IMR-90 (cell line): ENCODE results near the gene DKK3. TPM values are rescaled to one million over a fixed set of nuclear protein-coding genes. Genes with fewer than 3 reads are reported as not detected.
A peak's percentile ranks its signal among the peaks of the same experiment; 100 is the strongest.

Experiments
- ATAC-seq: fragments of 200-7000 bp; cut with Tn5 transposase; 2 replicates; pipeline ENCODE4 v1.9.1; 2020; ENCODE audit warnings: low read depth, mild to moderate bottlenecking, moderate library complexity
- BruUV-seq: library from RNA; stranded (reverse); fragments of 400-500 nt; replicated peaks from 2 replicates; lab custom pipeline; 2021; lab: Mats Ljungman, UMichigan
- CTCF ChIA-PET: fragments of 300-600 bp; formaldehyde crosslinking; extraction: SDS; loops from one replicate; lab custom pipeline; 2021; ENCODE audit warnings: antibody characterized with exemption; lab: Yijun Ruan, JAX
- POLR2A ChIA-PET: fragments of 300-600 bp; sonication (Branson Sonifier 250); formaldehyde crosslinking; loops from one replicate; lab custom pipeline; 2022; ENCODE audit warnings: antibody characterized with exemption; ENCODE audit not compliant: unreplicated experiment; lab: Charles Lee
- DNase-seq: peaks from one replicate; pipeline ENCODE4 v3.0.0; 2013
- H2AFZ ChIP-seq: replicated peaks from 2 replicates; pipeline ENCODE3; 2013; ENCODE audit warnings: low read length, mild to moderate bottlenecking; ENCODE audit not compliant: poor library complexity
- H2AK5ac ChIP-seq: 2 replicates; pipeline ENCODE4 v1.6.1; 2013; ENCODE audit warnings: low read depth, low read length, inconsistent platforms
- H2AK9ac ChIP-seq: replicated peaks from 2 replicates; pipeline ENCODE3; 2013; ENCODE audit warnings: mild to moderate bottlenecking, low read depth, low read length, moderate library complexity; ENCODE audit not compliant: poor library complexity
- H2BK120ac ChIP-seq: 2 replicates; pipeline ENCODE4 v1.6.1; 2013; ENCODE audit warnings: low read depth, low read length, inconsistent platforms
- H2BK15ac ChIP-seq: 3 replicates; pipeline ENCODE4 v1.6.1; 2013; ENCODE audit warnings: low read depth, low read length, inconsistent platforms
- H2BK20ac ChIP-seq: 2 replicates; pipeline ENCODE4 v1.6.1; 2013; ENCODE audit warnings: low read depth, mild to moderate bottlenecking, inconsistent platforms, low read length, moderate library complexity
- H2BK5ac ChIP-seq: 2 replicates; pipeline ENCODE4 v1.6.1; 2013; ENCODE audit warnings: mild to moderate bottlenecking, low read depth, low read length, inconsistent platforms; ENCODE audit not compliant: poor library complexity, severe bottlenecking
- H3K14ac ChIP-seq: replicated peaks from 2 replicates; pipeline ENCODE4 v1.6.1; 2013; ENCODE audit warnings: low read depth, low read length, inconsistent platforms
- H3K18ac ChIP-seq: 2 replicates; pipeline ENCODE4 v1.6.1; 2013; ENCODE audit warnings: low read depth, low read length, control low read depth
- H3K23ac ChIP-seq: 2 replicates; pipeline ENCODE4 v1.6.1; 2013; ENCODE audit warnings: low read depth, low read length, inconsistent platforms
- H3K27ac ChIP-seq: 2 replicates; pipeline ENCODE4 v1.5.1; 2013; ENCODE audit warnings: mild to moderate bottlenecking, control low read depth, low read length; ENCODE audit not compliant: insufficient read depth
- H3K27me3 ChIP-seq: 2 replicates; pipeline ENCODE4 v1.6.1; 2013; ENCODE audit warnings: low read length; ENCODE audit not compliant: control insufficient read depth, insufficient read depth
- H3K36me3 ChIP-seq: 2 replicates; pipeline ENCODE4 v1.6.1; 2013; ENCODE audit warnings: low read length, mixed read lengths; ENCODE audit not compliant: control insufficient read depth, insufficient read depth
- H3K4ac ChIP-seq: 2 replicates; pipeline ENCODE4 v1.6.1; 2013; ENCODE audit warnings: low read depth, low read length, inconsistent platforms
- H3K4me1 ChIP-seq: 2 replicates; pipeline ENCODE4 v1.6.1; 2013; ENCODE audit warnings: low read length, mixed read lengths; ENCODE audit not compliant: control insufficient read depth, insufficient read depth
- H3K4me2 ChIP-seq: 2 replicates; pipeline ENCODE4 v1.6.1; 2013; ENCODE audit warnings: low read depth, mild to moderate bottlenecking, control low read depth, low read length, moderate library complexity
- H3K4me3 ChIP-seq: 2 replicates; pipeline ENCODE4 v1.5.1; 2013; ENCODE audit warnings: low read depth, mild to moderate bottlenecking, control low read depth, low read length, moderate library complexity; ENCODE audit not compliant: insufficient read depth
- H3K56ac ChIP-seq: 2 replicates; pipeline ENCODE4 v1.6.1; 2013; ENCODE audit warnings: low read length, inconsistent platforms; ENCODE audit not compliant: insufficient read depth; ENCODE audit errors: extremely low read depth
- H3K79me1 ChIP-seq, 2 experiments: 2 replicates each; pipeline ENCODE4 v1.6.1; 2013; ENCODE audit warnings: low read length in 2 of 2, inconsistent platforms in 1 of 2, low read depth in 1 of 2
- H3K9ac ChIP-seq: 2 replicates; pipeline ENCODE4 v1.6.1; 2013; ENCODE audit warnings: low read depth, low read length, control low read depth
- H3K9me1 ChIP-seq: 2 replicates; pipeline ENCODE4 v1.6.1; 2013; ENCODE audit warnings: low read length, inconsistent platforms; ENCODE audit not compliant: insufficient read depth
- H3K9me3 ChIP-seq: 2 replicates; pipeline ENCODE4 v1.6.1; 2013; ENCODE audit warnings: low read length; ENCODE audit not compliant: control insufficient read depth, insufficient read depth
- H4K20me1 ChIP-seq: 2 replicates; pipeline ENCODE4 v1.6.1; 2013; ENCODE audit warnings: low read length, inconsistent platforms; ENCODE audit not compliant: insufficient read depth
- H4K5ac ChIP-seq: 2 replicates; pipeline ENCODE4 v1.6.1; 2013; ENCODE audit warnings: mild to moderate bottlenecking, low read depth, low read length, control low read depth
- H4K8ac ChIP-seq, 2 experiments: 2 replicates each; pipeline ENCODE4 v1.6.1; 2013; ENCODE audit warnings: low read depth in 2 of 2, low read length in 2 of 2, control low read depth in 1 of 2, inconsistent platforms in 1 of 2
- H4K91ac ChIP-seq: 2 replicates; pipeline ENCODE4 v1.6.1; 2013; ENCODE audit warnings: low read depth, low read length, inconsistent platforms; ENCODE audit not compliant: insufficient read depth
- CHD1 ChIP-seq: IDR thresholded peaks from 2 replicates; pipeline ENCODE4 v1.6.1; 2012; ENCODE audit warnings: low read depth, low read length, improper control_type of control experiment
- MAFK ChIP-seq: IDR thresholded peaks from 2 replicates; pipeline ENCODE4 v1.6.1; 2012; ENCODE audit warnings: low read depth, low read length, improper control_type of control experiment
- MAZ ChIP-seq: IDR thresholded peaks from 2 replicates; pipeline ENCODE4 v1.6.1; 2012; ENCODE audit warnings: low read depth, mild to moderate bottlenecking, low read length, improper control_type of control experiment, moderate library complexity, borderline replicate concordance
- POLR2A ChIP-seq: IDR thresholded peaks from 2 replicates; pipeline ENCODE4 v1.6.1; 2012; ENCODE audit warnings: mild to moderate bottlenecking, low read depth, low read length
- SMC3 ChIP-seq: fragments of 150-350 bp; IDR thresholded peaks from 2 replicates; pipeline ENCODE4 v1.6.1; 2016; ENCODE audit warnings: low read depth, mild to moderate bottlenecking, antibody characterized with exemption, low read length, moderate library complexity
- WGBS, 2 experiments: methylation state at CpG; one replicate each; pipeline versions ENCODE4 v1.1.5 to v1.1.7; 2013; ENCODE audit warnings: missing lambda C conversion rate in 2 of 2; ENCODE audit not compliant: insufficient read length in 1 of 2; ENCODE audit errors: extremely low coverage in 2 of 2; 5-methylcytosine and 5-hydroxymethylcytosine counted together
- dilution Hi-C: fragments of 300-500 bp; cut with HindIII; formaldehyde crosslinking; loops from one replicate; pipeline ENCODE4 v1.14.3; 2018; ENCODE audit warnings: low sequenced_read_pairs; ENCODE audit not compliant: unreplicated experiment
- in situ Hi-C: fragments of 300-500 bp; cut with MboI; formaldehyde crosslinking; loops from 3 replicates; pipeline ENCODE4 v1.14.3; 2019; ENCODE audit warnings: low sequenced_read_pairs, inconsistent platforms, mixed read lengths
- intact Hi-C: fragments of 100-400 bp; cut with micrococcal nuclease; formaldehyde crosslinking; loops from 2 replicates; pipeline ENCODE4 v1.10.0; 2022
- polyA plus RNA-seq, 3 experiments: library from polyadenylated mRNA; depleted of rRNA; stranded (reverse); fragments of >200 nt; gene quantifications; 2 replicates each; pipeline ENCODE4 v1.2.3, GENCODE V29; 2012; ENCODE audit warnings: low replicate concordance in 1 of 3
- total RNA-seq: library from RNA; depleted of rRNA; stranded (reverse); fragments of >200 nt; gene quantifications from 2 replicates; pipeline ENCODE4 v1.2.3, GENCODE V29; 2012

The DKK3 gene
- total and polyA plus RNA-seq, 2 of the 4 experiments (the other 2 are of a cell fraction), result 453 to 964 TPM

- peaks cover 50% of the 10 kb centered on the region for H3K9me1 ChIP-seq
- no peak overlapping the region for H4K5ac ChIP-seq
- ATAC-seq (no peak), DNase-seq (no peak)
- peaks cover 48 to 89% of the 10 kb centered on the region in 2 experiments for H3K79me1 ChIP-seq
- dilution Hi-C loops, result no loop called here
- H4K8ac ChIP-seq, result peak overlapping the region; percentile 43 to 56; a peak in 2 of 4 replicates
- intact Hi-C loops, result no loop called here
- peak overlapping the region; percentile 89 for H2AK5ac ChIP-seq
- H2BK5ac ChIP-seq, result peak overlapping the region; percentile 29
- H3K27ac ChIP-seq, result peak overlapping the region; percentile 18
- peak overlapping the region; percentile 63 for H2AK9ac ChIP-seq
- H3K4ac ChIP-seq, result peak overlapping the region; percentile 73
- CTCF ChIA-PET, result interaction anchor here (0.5 to 0.6 kb wide), 2 partner anchors 36 to 80 kb away, joined by 3 to 6 read pairs; no protein-coding TSS in a partner anchor
- H2BK20ac ChIP-seq, result peak overlapping the region; percentile 40; the same call in 1 of the 2 replicates
- BruUV-seq, result no TSS peak
- H3K23ac ChIP-seq, result peak overlapping the region; percentile 72
- H3K36me3 ChIP-seq, result peaks cover 14% of the 10 kb centered on the region
- 100% methylated on average over 1 of the region's 3 CpGs; no CpG with 5 or more reads in 1 of the 2 experiments for WGBS, 2 experiments
- H3K56ac ChIP-seq, result peak overlapping the region; percentile 43; the same call in 1 of the 2 replicates
- in situ Hi-C loops, result no loop called here
- POLR2A ChIA-PET, result no interaction called here
- peaks cover 13% of the 10 kb centered on the region; the same call in 1 of the 2 replicates for H4K20me1 ChIP-seq
- no peak overlapping the region for H3K4me3 ChIP-seq
- H3K4me1 ChIP-seq, result peaks cover 43% of the 10 kb centered on the region
- no peak overlapping the region for H3K4me2 ChIP-seq
- no peaks in the 10 kb centered on the region for H3K9me3 ChIP-seq
- no peak overlapping the region; the same call in 1 of the 2 replicates for H3K9ac ChIP-seq
- peak overlapping the region; percentile 80 for H4K91ac ChIP-seq
- peak overlapping the region; percentile 75 for H3K14ac ChIP-seq
- peak overlapping the region; percentile 45 for H2AFZ ChIP-seq
- peak overlapping the region; percentile 43; the same call in 1 of the 3 replicates for H2BK15ac ChIP-seq
- no peaks in the 10 kb centered on the region for H3K27me3 ChIP-seq
- TF ChIP-seq CHD1 (no peak), SMC3 (no peak), POLR2A (no peak), MAFK (no peak), MAZ (no peak)
- peak overlapping the region; percentile 66 for H2BK120ac ChIP-seq
- peak overlapping the region; percentile 9; the same call in 1 of the 2 replicates for H3K18ac ChIP-seq
These were observed 35.6 kb downstream of the DKK3 start for GRCh38 chr11:11972730-11973341.
